Erythroblast (primary cell): ENCODE data around the gene TINAGL1.

Source experiments
- DNase-seq, 2 experiments: peaks; one replicate each; lab custom pipeline; 2025; lab: John Stamatoyannopoulos, UW
- GATA1 ChIP-seq: IDR thresholded peaks from 2 replicates; pipeline ENCODE4 v1.6.1; 2011; ENCODE audit warnings: low read depth, mild to moderate bottlenecking, control low read depth, low read length, moderate library complexity
- POLR2A ChIP-seq: IDR thresholded peaks from 2 replicates; pipeline ENCODE4 v1.6.1; 2011; ENCODE audit warnings: mild to moderate bottlenecking, low read length

TINAGL1 gene

DNA sequence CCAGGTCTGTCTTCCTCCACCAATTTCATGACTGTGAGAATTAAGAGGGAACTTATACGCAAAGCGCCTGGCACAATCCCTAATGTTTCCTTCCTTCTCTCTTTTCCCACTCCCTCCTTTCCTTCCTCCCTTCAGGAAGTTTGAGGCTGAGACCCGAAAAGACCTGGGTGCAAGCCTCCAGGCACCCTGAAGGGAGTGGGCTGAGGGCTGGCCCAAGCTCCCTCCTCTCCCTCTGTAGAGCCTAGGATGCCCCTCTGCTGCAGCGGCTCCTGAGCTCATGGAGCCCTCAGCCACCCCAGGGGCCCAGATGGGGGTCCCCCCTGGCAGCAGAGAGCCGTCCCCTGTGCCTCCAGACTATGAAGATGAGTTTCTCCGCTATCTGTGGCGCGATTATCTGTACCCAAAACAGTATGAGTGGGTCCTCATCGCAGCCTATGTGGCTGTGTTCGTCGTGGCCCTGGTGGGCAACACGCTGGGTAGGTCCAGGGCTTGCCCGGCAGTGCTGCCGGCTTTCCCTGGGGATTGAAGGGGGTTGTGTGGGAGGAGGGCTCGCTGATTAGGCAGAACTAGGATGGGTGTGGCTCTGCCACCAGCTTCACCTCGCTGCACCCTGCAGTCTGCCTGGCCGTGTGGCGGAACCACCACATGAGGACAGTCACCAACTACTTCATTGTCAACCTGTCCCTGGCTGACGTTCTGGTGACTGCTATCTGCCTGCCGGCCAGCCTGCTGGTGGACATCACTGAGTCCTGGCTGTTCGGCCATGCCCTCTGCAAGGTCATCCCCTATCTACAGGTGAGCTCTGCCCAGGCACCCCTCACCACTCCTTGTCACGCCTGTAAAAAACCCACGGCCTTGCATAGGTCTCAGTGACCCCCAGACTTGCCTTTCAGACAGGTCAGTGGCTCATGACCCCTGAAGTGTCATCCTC is 42.9 kb downstream of the TINAGL1 start:
- TF ChIP-seq POLR2A (no peak), GATA1 (no peak)

GRCh38 chr1:31620631-31621497 is 44.5 kb downstream of the TINAGL1 start:
- DNase-seq, result no peak
- TF ChIP-seq POLR2A, result no peak
- no peak for TF ChIP-seq GATA1

More for the DNA sequence above, 42.9 kb downstream of the TINAGL1 start:
- no peak for DNase-seq

DNA sequence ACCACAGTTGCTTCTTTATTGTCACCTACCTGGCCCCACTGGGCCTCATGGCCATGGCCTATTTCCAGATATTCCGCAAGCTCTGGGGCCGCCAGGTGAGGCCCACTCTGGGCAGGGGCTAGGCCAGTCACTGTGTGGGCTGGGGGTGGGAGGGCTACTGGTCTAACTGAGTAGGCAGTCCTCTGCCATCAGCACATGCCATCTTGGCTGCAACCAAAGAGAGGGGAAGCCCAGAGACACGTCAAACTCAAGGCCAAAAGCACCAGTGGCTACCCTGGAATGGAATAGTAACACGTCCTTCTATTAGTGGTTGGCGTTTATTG is 45.1 kb downstream of the TINAGL1 start:
- DNase-seq, result no peak
- TF ChIP-seq POLR2A, result no peak
- TF ChIP-seq GATA1, result no peak

DNA sequence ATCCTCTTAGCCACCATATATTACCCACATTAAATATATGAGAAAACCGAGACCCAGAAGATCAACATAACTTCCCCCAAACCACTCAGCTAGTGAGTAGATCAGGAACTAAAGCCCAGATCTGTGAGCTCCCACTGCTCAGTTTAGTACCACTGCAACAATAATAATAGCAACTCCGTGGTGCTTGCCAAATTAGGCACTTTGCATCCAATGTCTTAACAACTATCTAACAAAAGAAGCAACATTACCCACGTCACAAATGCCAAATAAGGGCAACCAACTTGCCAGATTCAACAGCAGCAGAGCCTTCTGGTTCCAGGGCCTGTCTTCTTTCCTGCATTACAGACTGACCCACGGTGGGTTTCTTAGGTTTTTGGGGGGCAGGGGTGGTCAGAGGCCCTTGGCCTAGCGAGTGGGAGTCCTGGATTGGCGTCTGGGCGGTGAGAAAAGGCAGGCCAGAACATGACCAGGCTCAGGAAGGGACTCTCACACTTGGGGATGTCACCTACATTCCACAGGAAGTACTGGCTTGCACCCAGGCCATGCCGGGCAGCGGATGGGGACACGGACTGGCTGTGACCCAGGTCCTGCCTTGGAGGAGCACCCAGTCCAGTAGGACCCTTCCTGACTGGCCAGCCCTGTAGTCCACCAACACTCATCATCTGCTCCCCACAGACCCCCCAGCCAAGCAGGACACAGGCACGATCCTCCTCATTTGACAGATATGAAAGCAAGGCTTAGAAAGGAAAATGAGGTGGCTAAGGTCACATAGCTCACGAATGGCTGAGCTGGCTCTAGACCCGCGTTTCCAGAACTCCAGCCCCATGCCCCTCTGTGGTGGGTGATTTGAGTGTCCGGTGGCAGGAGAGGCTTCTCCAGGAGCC is 45.8 kb downstream of the TINAGL1 start:
- no peak for TF ChIP-seq POLR2A
- no peak for TF ChIP-seq GATA1
- no peak for DNase-seq

- TF ChIP-seq GATA1 (no peak), POLR2A (no peak)
- no peak for DNase-seq
Measured at GRCh38 chr1:31623365-31623764, 47.0 kb downstream of the TINAGL1 start.

DNA sequence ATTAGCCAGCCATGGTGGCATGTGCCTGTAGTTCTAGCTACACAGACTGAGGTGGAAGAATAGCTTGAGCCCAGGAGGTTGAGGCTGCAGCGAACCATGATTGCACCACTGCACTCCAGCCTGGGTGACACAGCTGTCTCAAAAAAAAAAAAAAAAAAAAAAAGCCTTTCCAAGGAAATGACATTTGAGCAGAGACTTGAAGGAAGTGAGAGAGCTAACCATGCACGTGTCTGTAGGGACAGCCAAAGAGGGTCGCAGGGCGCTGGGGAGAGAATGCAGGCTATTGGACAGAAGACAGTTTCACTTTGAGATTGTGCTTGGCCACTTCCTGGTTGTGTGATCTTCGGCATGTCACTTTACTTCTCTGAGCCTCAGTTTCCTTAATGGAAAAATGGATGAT is 48.0 kb downstream of the TINAGL1 start:
- no peak for DNase-seq
- TF ChIP-seq GATA1, result no peak
- TF ChIP-seq POLR2A, result no peak

- DNase-seq, result no peak
- TF ChIP-seq POLR2A (no peak), GATA1 (no peak)
Measured at GRCh38 chr1:31624731-31625514, 48.6 kb downstream of the TINAGL1 start.

DNA sequence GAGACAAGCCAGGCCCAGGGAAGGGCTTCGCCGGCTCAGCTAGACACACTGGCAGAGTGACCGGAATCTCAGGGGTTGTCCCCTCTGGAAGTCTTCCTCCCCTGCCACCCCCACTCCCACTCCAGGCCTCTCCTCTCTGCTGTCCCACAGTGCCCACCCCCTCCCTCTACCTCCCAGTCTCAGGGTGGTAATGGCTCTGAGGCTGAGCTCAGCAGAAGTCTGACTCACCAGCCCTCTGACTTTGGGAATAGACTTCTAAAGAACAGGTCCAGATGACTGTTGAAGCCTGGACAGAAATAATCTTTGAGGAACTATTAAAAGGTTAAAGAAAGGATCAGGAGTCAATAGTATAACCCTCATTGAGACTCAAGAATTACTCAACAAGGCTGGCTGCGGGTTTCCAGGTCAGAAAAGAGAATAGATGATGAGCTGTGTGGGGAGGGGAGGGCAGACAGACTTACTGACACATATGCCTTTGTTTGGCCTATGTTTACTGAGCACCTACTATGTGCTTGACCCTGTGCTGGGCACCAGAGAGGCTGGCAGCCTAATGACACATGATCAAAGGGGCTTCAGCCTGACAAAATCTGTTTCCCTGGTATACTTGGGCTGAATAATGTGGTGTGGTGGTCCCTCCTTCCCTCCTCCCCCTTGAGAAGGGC is 49.4 kb downstream of the TINAGL1 start:
- no peak for DNase-seq
- TF ChIP-seq POLR2A (no peak), GATA1 (no peak)

DNA sequence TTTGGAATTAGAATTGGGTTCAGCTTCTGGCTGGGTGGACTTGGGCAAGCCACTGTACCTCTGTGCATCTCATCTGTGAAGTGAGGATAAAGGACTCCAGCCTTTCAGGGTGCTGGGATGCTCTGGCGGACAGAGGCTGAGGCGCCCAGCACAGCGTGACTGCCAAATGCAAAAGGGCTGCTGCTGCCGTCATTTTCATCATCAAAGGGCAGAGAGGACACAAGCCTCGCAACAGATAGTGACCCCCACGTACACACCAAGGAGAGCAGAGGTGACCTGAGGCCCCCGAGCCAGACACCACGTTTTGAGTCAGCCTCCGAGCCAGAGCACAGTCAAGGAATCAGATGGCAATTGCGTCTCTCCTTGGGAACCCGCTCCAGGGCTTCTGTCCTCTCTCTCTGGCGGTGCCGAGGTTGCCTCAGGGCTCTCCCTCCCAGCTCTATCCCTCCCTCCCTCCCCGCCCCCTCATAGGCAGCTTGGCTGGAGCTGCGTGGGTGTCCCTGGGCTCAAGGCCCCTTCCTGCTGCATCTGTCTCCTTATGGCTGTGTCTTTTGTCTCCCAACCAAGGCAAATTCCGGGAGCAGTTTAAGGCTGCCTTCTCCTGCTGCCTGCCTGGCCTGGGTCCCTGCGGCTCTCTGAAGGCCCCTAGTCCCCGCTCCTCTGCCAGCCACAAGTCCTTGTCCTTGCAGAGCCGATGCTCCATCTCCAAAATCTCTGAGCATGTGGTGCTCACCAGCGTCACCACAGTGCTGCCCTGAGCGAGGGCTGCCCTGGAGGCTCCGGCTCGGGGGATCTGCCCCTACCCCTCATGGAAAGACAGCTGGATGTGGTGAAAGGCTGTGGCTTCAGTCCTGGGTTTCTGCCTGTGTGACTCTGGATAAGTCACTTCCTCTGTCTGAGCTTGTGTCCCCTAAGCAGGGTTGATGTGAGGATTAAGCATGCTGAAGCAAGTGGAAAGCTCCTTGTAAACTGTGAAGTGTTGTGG is 50.2 kb downstream of the TINAGL1 start:
- no peak for TF ChIP-seq POLR2A
- TF ChIP-seq GATA1, result no peak
- DNase-seq, result no peak

DNA sequence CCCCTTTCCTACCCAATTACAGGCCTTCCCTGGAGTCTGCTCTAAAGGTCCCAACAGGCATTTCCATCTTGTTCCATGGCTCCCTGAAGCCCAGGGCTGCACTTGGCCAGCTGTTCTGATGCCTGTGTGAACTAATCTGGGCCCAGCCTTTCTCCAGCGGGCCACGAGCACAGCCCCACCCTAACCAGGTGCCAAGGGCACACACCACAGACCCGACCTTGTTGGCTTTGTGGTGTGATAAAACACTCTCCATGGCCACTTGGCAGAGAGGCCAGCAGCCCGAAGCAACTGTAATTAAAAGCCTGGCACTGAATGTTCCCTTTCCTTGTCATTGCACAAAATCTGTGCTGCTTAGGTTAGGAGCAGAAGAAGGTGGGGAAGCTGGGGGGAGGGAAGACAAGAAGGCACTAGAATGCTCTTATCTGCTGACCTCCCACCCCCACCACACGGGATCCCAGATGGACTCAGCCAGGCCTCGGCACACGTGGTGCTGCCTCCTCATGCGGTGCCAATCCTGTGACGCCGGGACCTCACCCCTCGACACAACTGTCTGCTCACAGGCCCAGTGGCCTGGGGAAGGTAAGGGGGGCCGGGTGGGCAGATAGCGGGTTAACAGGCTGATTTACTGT is 51.1 kb downstream of the TINAGL1 start:
- DNase-seq, result no peak
- TF ChIP-seq POLR2A (no peak), GATA1 (no peak)

DNA sequence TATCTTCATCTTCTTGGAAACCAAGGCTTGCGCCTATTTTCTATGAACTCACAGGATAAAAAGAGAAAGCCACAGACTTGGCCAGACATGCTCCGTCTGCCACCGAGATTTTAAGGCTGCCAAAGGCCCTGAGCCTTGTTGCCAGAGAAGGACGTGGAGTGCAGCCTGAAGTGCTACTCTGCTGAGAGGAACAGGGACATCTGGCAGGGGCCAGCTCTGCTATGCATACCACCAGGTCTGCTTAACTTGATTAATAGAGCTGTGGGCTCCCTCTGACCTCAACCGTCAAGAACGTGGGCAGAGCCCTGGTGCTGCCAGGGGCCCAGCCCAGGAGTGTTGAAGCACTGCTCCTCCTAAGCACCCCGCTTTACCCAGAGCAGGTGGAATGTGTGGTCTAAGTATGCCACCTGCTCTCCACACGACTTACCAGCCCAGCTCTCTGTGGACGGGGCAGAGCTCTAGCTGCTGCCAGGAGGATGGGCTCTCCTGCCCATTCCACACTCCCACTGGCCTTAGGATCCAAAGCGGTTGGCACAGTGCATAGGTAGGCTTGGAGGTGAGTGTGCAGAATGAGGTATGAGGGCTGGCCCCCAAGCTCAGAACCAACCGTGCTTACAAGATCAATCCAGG is 51.7 kb downstream of the TINAGL1 start:
- no peak for DNase-seq
- TF ChIP-seq GATA1, result no peak
- no peak for TF ChIP-seq POLR2A
